Progenitor cell of endocrine pancreas (in vitro differentiated cells): ENCODE results near the gene DGKI. TPM values are rescaled to one million over a fixed set of nuclear protein-coding genes. Genes with fewer than 3 reads are reported as not detected.

ENCODE experiments used
- DNase-seq: peaks from one replicate; pipeline ENCODE4 v3.0.0; 2021; ENCODE audit warnings: low spot score; ENCODE audit not compliant: unreplicated experiment
- H3K27ac Mint-ChIP-seq: 2 replicates; pipeline ENCODE4 v1.8.0; 2021; ENCODE audit warnings: mild to moderate bottlenecking, moderate library complexity, mixed read lengths
- H3K27me3 Mint-ChIP-seq: 2 replicates; pipeline ENCODE4 v1.8.0; 2021; ENCODE audit warnings: mixed read lengths
- H3K36me3 Mint-ChIP-seq: 2 replicates; pipeline ENCODE4 v1.8.0; 2022; ENCODE audit warnings: mixed read lengths; ENCODE audit not compliant: insufficient read depth
- H3K4me1 Mint-ChIP-seq: 2 replicates; pipeline ENCODE4 v1.8.0; 2021; ENCODE audit warnings: low read depth, mixed read lengths
- H3K4me3 Mint-ChIP-seq: 2 replicates; pipeline ENCODE4 v1.8.0; 2021; ENCODE audit warnings: low read depth, mild to moderate bottlenecking, moderate library complexity, mixed read lengths
- H3K9me3 Mint-ChIP-seq: 2 replicates; pipeline ENCODE4 v1.8.0; 2021; ENCODE audit warnings: low read depth, mixed read lengths
- total RNA-seq: library from RNA; stranded (reverse); gene quantifications from 2 replicates; pipeline ENCODE4 v1.2.1, GENCODE V29; 2021
- TF ChIP-seq, protein P1 (sequence below): fragments of 200-600 bp; sonication (generic); IDR thresholded peaks from one replicate; pipeline ENCODE4 v1.5.0; 2021; ENCODE audit warnings: antibody characterized with exemption, mild to moderate bottlenecking; ENCODE audit not compliant: unreplicated experiment

Gene DGKI
- total RNA-seq, 1 donor from 2014 or later: 0.41 TPM

- TF ChIP-seq, protein P1, sequence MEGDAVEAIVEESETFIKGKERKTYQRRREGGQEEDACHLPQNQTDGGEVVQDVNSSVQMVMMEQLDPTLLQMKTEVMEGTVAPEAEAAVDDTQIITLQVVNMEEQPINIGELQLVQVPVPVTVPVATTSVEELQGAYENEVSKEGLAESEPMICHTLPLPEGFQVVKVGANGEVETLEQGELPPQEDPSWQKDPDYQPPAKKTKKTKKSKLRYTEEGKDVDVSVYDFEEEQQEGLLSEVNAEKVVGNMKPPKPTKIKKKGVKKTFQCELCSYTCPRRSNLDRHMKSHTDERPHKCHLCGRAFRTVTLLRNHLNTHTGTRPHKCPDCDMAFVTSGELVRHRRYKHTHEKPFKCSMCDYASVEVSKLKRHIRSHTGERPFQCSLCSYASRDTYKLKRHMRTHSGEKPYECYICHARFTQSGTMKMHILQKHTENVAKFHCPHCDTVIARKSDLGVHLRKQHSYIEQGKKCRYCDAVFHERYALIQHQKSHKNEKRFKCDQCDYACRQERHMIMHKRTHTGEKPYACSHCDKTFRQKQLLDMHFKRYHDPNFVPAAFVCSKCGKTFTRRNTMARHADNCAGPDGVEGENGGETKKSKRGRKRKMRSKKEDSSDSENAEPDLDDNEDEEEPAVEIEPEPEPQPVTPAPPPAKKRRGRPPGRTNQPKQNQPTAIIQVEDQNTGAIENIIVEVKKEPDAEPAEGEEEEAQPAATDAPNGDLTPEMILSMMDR: no peak
- H3K27me3 Mint-ChIP-seq: peaks cover 53% of the 10 kb centered on the region
- no peak for DNase-seq
- no peaks in the 10 kb centered on the region for H3K9me3 Mint-ChIP-seq
- no peak overlapping the region for H3K4me3 Mint-ChIP-seq
- no peak overlapping the region for H3K27ac Mint-ChIP-seq
- no peaks in the 10 kb centered on the region for H3K36me3 Mint-ChIP-seq
- H3K4me1 Mint-ChIP-seq: no peaks in the 10 kb centered on the region
Observed at GRCh38 chr7:137669706-137670105, 177.1 kb downstream of the DGKI start.

DNA sequence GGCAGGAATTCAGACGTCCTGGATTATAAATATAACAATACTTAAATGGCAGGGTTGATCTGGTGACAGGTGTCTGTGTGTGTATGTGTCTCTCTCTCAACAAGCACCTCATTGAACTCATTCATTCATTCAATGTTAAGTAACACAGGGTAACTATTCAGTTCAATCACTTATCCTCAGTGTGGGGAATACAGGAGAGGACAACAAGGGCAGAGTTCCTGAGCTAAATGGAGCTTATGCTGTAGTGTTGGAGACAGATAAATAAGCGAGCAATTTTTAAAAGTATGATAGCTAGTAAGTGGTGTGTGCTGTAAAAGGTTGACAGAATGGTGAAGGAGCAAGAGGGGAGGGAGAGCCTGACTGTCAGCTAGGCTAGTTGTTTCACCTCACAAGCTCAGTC is 178.4 kb downstream of the DGKI start:
- Mint-ChIP-seq H3K27ac (no peak overlapping the region), H3K36me3 (no peaks in the 10 kb centered on the region), H3K4me3 (no peak overlapping the region), H3K9me3 (no peaks in the 10 kb centered on the region), H3K27me3 (peaks cover 55% of the 10 kb centered on the region), H3K4me1 (no peaks in the 10 kb centered on the region)
- TF ChIP-seq, protein P1: no peak
- no peak for DNase-seq

DNA sequence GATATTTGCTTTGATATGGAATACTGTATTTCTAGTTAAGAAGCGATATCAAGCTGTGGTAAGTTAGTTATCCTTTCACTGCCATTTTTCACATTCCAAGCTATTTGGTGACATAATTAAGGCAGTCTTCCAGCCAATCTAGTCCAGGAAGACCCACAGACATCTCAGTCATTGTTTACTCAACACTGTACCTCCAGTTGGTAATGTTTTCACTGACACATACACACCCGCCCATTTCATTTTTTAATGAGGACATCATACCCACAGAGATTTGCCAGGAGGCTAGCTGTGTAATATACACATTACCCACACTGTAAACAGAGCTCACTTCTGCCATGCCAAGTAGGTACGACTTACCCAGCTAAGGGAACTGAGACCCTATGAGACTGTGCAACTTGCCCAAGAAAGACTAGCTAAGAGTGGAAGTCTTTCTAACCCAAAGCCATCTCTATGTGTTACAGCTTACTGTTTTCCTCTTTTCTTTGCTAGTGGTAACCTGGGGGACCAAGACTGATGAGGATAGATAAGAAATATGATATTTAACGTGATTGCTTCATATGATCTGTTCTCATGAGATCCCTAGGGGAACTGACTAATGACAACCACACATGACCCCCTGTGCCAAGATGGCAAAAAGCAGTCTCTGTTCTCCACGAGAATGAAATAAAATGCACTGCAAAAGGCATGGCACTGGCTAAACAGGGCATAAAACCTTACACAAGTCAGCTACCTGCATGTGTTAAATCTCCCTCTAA is 179.0 kb downstream of the DGKI start:
- no peak overlapping the region for H3K4me3 Mint-ChIP-seq
- no peak overlapping the region for H3K27ac Mint-ChIP-seq
- no peaks in the 10 kb centered on the region for H3K9me3 Mint-ChIP-seq
- TF ChIP-seq, protein P1: no peak
- no peaks in the 10 kb centered on the region for H3K4me1 Mint-ChIP-seq
- H3K36me3 Mint-ChIP-seq: no peaks in the 10 kb centered on the region
- peaks cover 60% of the 10 kb centered on the region for H3K27me3 Mint-ChIP-seq
- no peak for DNase-seq

- TF ChIP-seq, protein P1: no peak
- no peaks in the 10 kb centered on the region for H3K9me3 Mint-ChIP-seq
- H3K27me3 Mint-ChIP-seq: peaks cover 51% of the 10 kb centered on the region
- H3K4me1 Mint-ChIP-seq: no peaks in the 10 kb centered on the region
- H3K36me3 Mint-ChIP-seq: no peaks in the 10 kb centered on the region
- DNase-seq: no peak
- no peak overlapping the region for H3K27ac Mint-ChIP-seq
- no peak overlapping the region for H3K4me3 Mint-ChIP-seq
Observed at GRCh38 chr7:137664846-137665245, 181.9 kb downstream of the DGKI start.

- Mint-ChIP-seq H3K27me3 (peaks cover 55% of the 10 kb centered on the region), H3K27ac (no peak overlapping the region), H3K9me3 (no peaks in the 10 kb centered on the region), H3K4me3 (no peak overlapping the region), H3K4me1 (no peaks in the 10 kb centered on the region), H3K36me3 (no peaks in the 10 kb centered on the region)
- TF ChIP-seq, protein P1: no peak
- no peak for DNase-seq
Observed at GRCh38 chr7:137661634-137662033, 185.1 kb downstream of the DGKI start.
